IMR-90 (cell line): Measurements from ENCODE around the gene IGF2BP1. TPM values are rescaled to one million over a fixed set of nuclear protein-coding genes. Genes with fewer than 3 reads are reported as not detected.

ENCODE experiments used
- ATAC-seq: fragments of 200-7000 bp; cut with Tn5 transposase; 2 replicates; pipeline ENCODE4 v1.9.1; 2020; ENCODE audit warnings: low read depth, mild to moderate bottlenecking, moderate library complexity
- BruUV-seq: library from RNA; stranded (reverse); fragments of 400-500 nt; replicated peaks from 2 replicates; lab custom pipeline; 2021; lab: Mats Ljungman, UMichigan
- CTCF ChIA-PET: fragments of 300-600 bp; formaldehyde crosslinking; extraction: SDS; loops from one replicate; lab custom pipeline; 2021; ENCODE audit warnings: antibody characterized with exemption; lab: Yijun Ruan, JAX
- POLR2A ChIA-PET: fragments of 300-600 bp; sonication (Branson Sonifier 250); formaldehyde crosslinking; loops from one replicate; lab custom pipeline; 2022; ENCODE audit warnings: antibody characterized with exemption; ENCODE audit not compliant: unreplicated experiment; lab: Charles Lee
- DNase-seq: peaks from one replicate; pipeline ENCODE4 v3.0.0; 2013
- H2AFZ ChIP-seq: replicated peaks from 2 replicates; pipeline ENCODE3; 2013; ENCODE audit warnings: low read length, mild to moderate bottlenecking; ENCODE audit not compliant: poor library complexity
- H2AK5ac ChIP-seq: 2 replicates; pipeline ENCODE4 v1.6.1; 2013; ENCODE audit warnings: low read depth, low read length, inconsistent platforms
- H2AK9ac ChIP-seq: replicated peaks from 2 replicates; pipeline ENCODE3; 2013; ENCODE audit warnings: mild to moderate bottlenecking, low read depth, low read length, moderate library complexity; ENCODE audit not compliant: poor library complexity
- H2BK120ac ChIP-seq: 2 replicates; pipeline ENCODE4 v1.6.1; 2013; ENCODE audit warnings: low read depth, low read length, inconsistent platforms
- H2BK15ac ChIP-seq: 3 replicates; pipeline ENCODE4 v1.6.1; 2013; ENCODE audit warnings: low read depth, low read length, inconsistent platforms
- H2BK20ac ChIP-seq: 2 replicates; pipeline ENCODE4 v1.6.1; 2013; ENCODE audit warnings: low read depth, mild to moderate bottlenecking, inconsistent platforms, low read length, moderate library complexity
- H2BK5ac ChIP-seq: 2 replicates; pipeline ENCODE4 v1.6.1; 2013; ENCODE audit warnings: mild to moderate bottlenecking, low read depth, low read length, inconsistent platforms; ENCODE audit not compliant: poor library complexity, severe bottlenecking
- H3K14ac ChIP-seq: replicated peaks from 2 replicates; pipeline ENCODE4 v1.6.1; 2013; ENCODE audit warnings: low read depth, low read length, inconsistent platforms
- H3K18ac ChIP-seq: 2 replicates; pipeline ENCODE4 v1.6.1; 2013; ENCODE audit warnings: low read depth, low read length, control low read depth
- H3K23ac ChIP-seq: 2 replicates; pipeline ENCODE4 v1.6.1; 2013; ENCODE audit warnings: low read depth, low read length, inconsistent platforms
- H3K27ac ChIP-seq: 2 replicates; pipeline ENCODE4 v1.5.1; 2013; ENCODE audit warnings: mild to moderate bottlenecking, control low read depth, low read length; ENCODE audit not compliant: insufficient read depth
- H3K27me3 ChIP-seq: 2 replicates; pipeline ENCODE4 v1.6.1; 2013; ENCODE audit warnings: low read length; ENCODE audit not compliant: control insufficient read depth, insufficient read depth
- H3K36me3 ChIP-seq: 2 replicates; pipeline ENCODE4 v1.6.1; 2013; ENCODE audit warnings: low read length, mixed read lengths; ENCODE audit not compliant: control insufficient read depth, insufficient read depth
- H3K4ac ChIP-seq: 2 replicates; pipeline ENCODE4 v1.6.1; 2013; ENCODE audit warnings: low read depth, low read length, inconsistent platforms
- H3K4me1 ChIP-seq: 2 replicates; pipeline ENCODE4 v1.6.1; 2013; ENCODE audit warnings: low read length, mixed read lengths; ENCODE audit not compliant: control insufficient read depth, insufficient read depth
- H3K4me2 ChIP-seq: 2 replicates; pipeline ENCODE4 v1.6.1; 2013; ENCODE audit warnings: low read depth, mild to moderate bottlenecking, control low read depth, low read length, moderate library complexity
- H3K4me3 ChIP-seq: 2 replicates; pipeline ENCODE4 v1.5.1; 2013; ENCODE audit warnings: low read depth, mild to moderate bottlenecking, control low read depth, low read length, moderate library complexity; ENCODE audit not compliant: insufficient read depth
- H3K56ac ChIP-seq: 2 replicates; pipeline ENCODE4 v1.6.1; 2013; ENCODE audit warnings: low read length, inconsistent platforms; ENCODE audit not compliant: insufficient read depth; ENCODE audit errors: extremely low read depth
- H3K79me1 ChIP-seq, 2 experiments: 2 replicates each; pipeline ENCODE4 v1.6.1; 2013; ENCODE audit warnings: low read length in 2 of 2, inconsistent platforms in 1 of 2, low read depth in 1 of 2
- H3K9ac ChIP-seq: 2 replicates; pipeline ENCODE4 v1.6.1; 2013; ENCODE audit warnings: low read depth, low read length, control low read depth
- H3K9me1 ChIP-seq: 2 replicates; pipeline ENCODE4 v1.6.1; 2013; ENCODE audit warnings: low read length, inconsistent platforms; ENCODE audit not compliant: insufficient read depth
- H3K9me3 ChIP-seq: 2 replicates; pipeline ENCODE4 v1.6.1; 2013; ENCODE audit warnings: low read length; ENCODE audit not compliant: control insufficient read depth, insufficient read depth
- H4K20me1 ChIP-seq: 2 replicates; pipeline ENCODE4 v1.6.1; 2013; ENCODE audit warnings: low read length, inconsistent platforms; ENCODE audit not compliant: insufficient read depth
- H4K5ac ChIP-seq: 2 replicates; pipeline ENCODE4 v1.6.1; 2013; ENCODE audit warnings: mild to moderate bottlenecking, low read depth, low read length, control low read depth
- H4K8ac ChIP-seq, 2 experiments: 2 replicates each; pipeline ENCODE4 v1.6.1; 2013; ENCODE audit warnings: low read depth in 2 of 2, low read length in 2 of 2, control low read depth in 1 of 2, inconsistent platforms in 1 of 2
- H4K91ac ChIP-seq: 2 replicates; pipeline ENCODE4 v1.6.1; 2013; ENCODE audit warnings: low read depth, low read length, inconsistent platforms; ENCODE audit not compliant: insufficient read depth
- BHLHE40 ChIP-seq: fragments of 150-350 bp; IDR thresholded peaks from 2 replicates; pipeline ENCODE4 v1.6.1; 2016; ENCODE audit warnings: mild to moderate bottlenecking, low read depth, low read length
- CEBPB ChIP-seq: IDR thresholded peaks from 2 replicates; pipeline ENCODE4 v1.6.1; 2012; ENCODE audit warnings: low read depth, low read length, improper control_type of control experiment
- CHD1 ChIP-seq: IDR thresholded peaks from 2 replicates; pipeline ENCODE4 v1.6.1; 2012; ENCODE audit warnings: low read depth, low read length, improper control_type of control experiment
- FOS ChIP-seq: fragments of 150-350 bp; IDR thresholded peaks from 2 replicates; pipeline ENCODE4 v1.6.1; 2016; ENCODE audit warnings: low read depth, low read length
- MAFK ChIP-seq: IDR thresholded peaks from 2 replicates; pipeline ENCODE4 v1.6.1; 2012; ENCODE audit warnings: low read depth, low read length, improper control_type of control experiment
- MXI1 ChIP-seq: IDR thresholded peaks from 2 replicates; pipeline ENCODE4 v1.6.1; 2012; ENCODE audit warnings: low read depth, mild to moderate bottlenecking, low read length, moderate library complexity, borderline replicate concordance
- NFE2L2 ChIP-seq: fragments of 150-350 bp; IDR thresholded peaks from 2 replicates; pipeline ENCODE4 v1.6.1; 2016; ENCODE audit warnings: low read depth, mild to moderate bottlenecking, low read length
- POLR2A ChIP-seq: IDR thresholded peaks from 2 replicates; pipeline ENCODE4 v1.6.1; 2012; ENCODE audit warnings: mild to moderate bottlenecking, low read depth, low read length
- RAD21 ChIP-seq: IDR thresholded peaks from 2 replicates; pipeline ENCODE4 v1.6.1; 2012; ENCODE audit warnings: low read length, improper control_type of control experiment
- RCOR1 ChIP-seq: IDR thresholded peaks from 2 replicates; pipeline ENCODE4 v1.6.1; 2012; ENCODE audit warnings: mild to moderate bottlenecking, low read length, improper control_type of control experiment; ENCODE audit not compliant: insufficient replicate concordance
- SMC3 ChIP-seq: fragments of 150-350 bp; IDR thresholded peaks from 2 replicates; pipeline ENCODE4 v1.6.1; 2016; ENCODE audit warnings: low read depth, mild to moderate bottlenecking, antibody characterized with exemption, low read length, moderate library complexity
- WGBS, 2 experiments: methylation state at CpG; one replicate each; pipeline versions ENCODE4 v1.1.5 to v1.1.7; 2013; ENCODE audit warnings: missing lambda C conversion rate in 2 of 2; ENCODE audit not compliant: insufficient read length in 1 of 2; ENCODE audit errors: extremely low coverage in 2 of 2; 5-methylcytosine and 5-hydroxymethylcytosine counted together
- dilution Hi-C: fragments of 300-500 bp; cut with HindIII; formaldehyde crosslinking; loops from one replicate; pipeline ENCODE4 v1.14.3; 2018; ENCODE audit warnings: low sequenced_read_pairs; ENCODE audit not compliant: unreplicated experiment
- in situ Hi-C: fragments of 300-500 bp; cut with MboI; formaldehyde crosslinking; loops from 3 replicates; pipeline ENCODE4 v1.14.3; 2019; ENCODE audit warnings: low sequenced_read_pairs, inconsistent platforms, mixed read lengths
- intact Hi-C: fragments of 100-400 bp; cut with micrococcal nuclease; formaldehyde crosslinking; loops from 2 replicates; pipeline ENCODE4 v1.10.0; 2022
- polyA plus RNA-seq, 3 experiments: library from polyadenylated mRNA; depleted of rRNA; stranded (reverse); fragments of >200 nt; gene quantifications; 2 replicates each; pipeline ENCODE4 v1.2.3, GENCODE V29; 2012; ENCODE audit warnings: low replicate concordance in 1 of 3
- total RNA-seq: library from RNA; depleted of rRNA; stranded (reverse); fragments of >200 nt; gene quantifications from 2 replicates; pipeline ENCODE4 v1.2.3, GENCODE V29; 2012
- TF ChIP-seq, protein P1 (sequence below): conservative IDR thresholded peaks from 2 replicates; pipeline ENCODE4 v1.5.1; 2012; ENCODE audit warnings: mild to moderate bottlenecking, low read depth, low read length, improper control_type of control experiment
- TF ChIP-seq, protein P2 (sequence below): fragments of 150-350 bp; IDR thresholded peaks from 2 replicates; pipeline ENCODE4 v1.6.1; 2017; ENCODE audit warnings: mild to moderate bottlenecking, antibody characterized with exemption, low read length, low read depth

The IGF2BP1 gene
- total and polyA plus RNA-seq, 2 of the 4 experiments (the other 2 are of a cell fraction): 10.2 to 13.1 TPM

DNA sequence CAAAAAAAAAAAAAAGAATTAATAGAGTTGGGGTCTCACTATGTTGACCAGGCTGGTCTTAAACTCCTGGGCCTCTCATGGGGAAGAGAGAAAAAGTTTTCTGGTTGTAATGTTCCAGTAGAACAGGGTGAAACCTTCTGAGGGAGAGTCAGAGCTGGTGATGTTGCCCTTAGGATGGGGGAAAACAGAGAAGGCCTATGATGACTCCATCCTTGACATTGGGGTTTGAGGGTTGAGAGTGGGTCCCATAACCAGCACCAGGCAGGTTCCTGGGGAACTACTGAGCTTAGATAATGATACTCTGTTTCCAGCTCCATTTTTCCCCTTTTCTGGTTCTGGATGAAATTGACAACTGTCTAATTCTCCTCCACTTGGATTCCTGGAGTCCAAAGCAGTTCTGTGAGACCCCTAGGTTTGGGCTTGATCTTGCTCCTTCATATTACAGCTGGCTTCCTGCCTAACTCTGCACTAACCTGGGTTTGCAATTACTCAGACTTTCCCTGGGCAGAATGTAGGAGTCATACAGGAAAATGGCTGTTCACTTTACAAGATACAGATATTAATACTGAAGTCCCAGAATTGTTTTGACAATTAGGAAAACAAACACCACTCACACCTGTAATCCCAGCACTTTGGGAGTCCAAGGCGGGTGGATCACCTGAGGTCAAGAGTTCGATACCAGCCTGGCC is 72.5 kb downstream of the IGF2BP1 start:
- no peaks in the 10 kb centered on the region; a peak in 1 of 4 replicates for H3K79me1 ChIP-seq
- peak overlapping the region; percentile 9; the same call in 1 of the 2 replicates for H4K5ac ChIP-seq
- ChIA-PET CTCF (interaction anchor here (0.5 kb wide), 1 partner anchor 149 kb away, joined by 5 read pairs; no protein-coding TSS in a partner anchor), POLR2A (no interaction called here)
- no peak overlapping the region for H2AFZ ChIP-seq
- no peak overlapping the region for H2BK5ac ChIP-seq
- H2BK15ac ChIP-seq: no peak overlapping the region; the same call in 2 of the 3 replicates
- peak overlapping the region; percentile 36; the same call in 1 of the 2 replicates for H3K4ac ChIP-seq
- dilution Hi-C loops: no loop called here
- H3K4me2 ChIP-seq: no peak overlapping the region
- H2AK5ac ChIP-seq: no peak overlapping the region; the same call in 1 of the 2 replicates
- DNase-seq (peak; percentile 16), ATAC-seq (no peak)
- H3K4me3 ChIP-seq: no peak overlapping the region
- WGBS, 2 experiments: no CpG with 5 or more reads among the region's 2 CpGs
- H3K23ac ChIP-seq: no peak overlapping the region
- H3K9ac ChIP-seq: no peak overlapping the region
- BruUV-seq: no TSS peak
- no peak overlapping the region for H4K91ac ChIP-seq
- TF ChIP-seq POLR2A (no peak), FOS (no peak), CEBPB (no peak), BHLHE40 (no peak), CHD1 (no peak), MAFK (no peak), RCOR1 (no peak), SMC3 (no peak), NFE2L2 (no peak), MXI1 (no peak), RAD21 (no peak)
- TF ChIP-seq, protein P1, sequence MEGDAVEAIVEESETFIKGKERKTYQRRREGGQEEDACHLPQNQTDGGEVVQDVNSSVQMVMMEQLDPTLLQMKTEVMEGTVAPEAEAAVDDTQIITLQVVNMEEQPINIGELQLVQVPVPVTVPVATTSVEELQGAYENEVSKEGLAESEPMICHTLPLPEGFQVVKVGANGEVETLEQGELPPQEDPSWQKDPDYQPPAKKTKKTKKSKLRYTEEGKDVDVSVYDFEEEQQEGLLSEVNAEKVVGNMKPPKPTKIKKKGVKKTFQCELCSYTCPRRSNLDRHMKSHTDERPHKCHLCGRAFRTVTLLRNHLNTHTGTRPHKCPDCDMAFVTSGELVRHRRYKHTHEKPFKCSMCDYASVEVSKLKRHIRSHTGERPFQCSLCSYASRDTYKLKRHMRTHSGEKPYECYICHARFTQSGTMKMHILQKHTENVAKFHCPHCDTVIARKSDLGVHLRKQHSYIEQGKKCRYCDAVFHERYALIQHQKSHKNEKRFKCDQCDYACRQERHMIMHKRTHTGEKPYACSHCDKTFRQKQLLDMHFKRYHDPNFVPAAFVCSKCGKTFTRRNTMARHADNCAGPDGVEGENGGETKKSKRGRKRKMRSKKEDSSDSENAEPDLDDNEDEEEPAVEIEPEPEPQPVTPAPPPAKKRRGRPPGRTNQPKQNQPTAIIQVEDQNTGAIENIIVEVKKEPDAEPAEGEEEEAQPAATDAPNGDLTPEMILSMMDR: no peak
- TF ChIP-seq, protein P2, sequence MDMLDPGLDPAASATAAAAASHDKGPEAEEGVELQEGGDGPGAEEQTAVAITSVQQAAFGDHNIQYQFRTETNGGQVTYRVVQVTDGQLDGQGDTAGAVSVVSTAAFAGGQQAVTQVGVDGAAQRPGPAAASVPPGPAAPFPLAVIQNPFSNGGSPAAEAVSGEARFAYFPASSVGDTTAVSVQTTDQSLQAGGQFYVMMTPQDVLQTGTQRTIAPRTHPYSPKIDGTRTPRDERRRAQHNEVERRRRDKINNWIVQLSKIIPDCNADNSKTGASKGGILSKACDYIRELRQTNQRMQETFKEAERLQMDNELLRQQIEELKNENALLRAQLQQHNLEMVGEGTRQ: no peak
- H3K27me3 ChIP-seq: no peaks in the 10 kb centered on the region
- in situ Hi-C loops: no loop called here
- H2BK120ac ChIP-seq: no peak overlapping the region
- H2AK9ac ChIP-seq: no peak overlapping the region
- H4K20me1 ChIP-seq: no peaks in the 10 kb centered on the region
- H3K4me1 ChIP-seq: peaks cover 2% of the 10 kb centered on the region
- H3K36me3 ChIP-seq: no peaks in the 10 kb centered on the region
- H3K9me3 ChIP-seq: no peaks in the 10 kb centered on the region
- H3K56ac ChIP-seq: no peak overlapping the region
- H3K9me1 ChIP-seq: peaks cover 4% of the 10 kb centered on the region
- 0 out of 2 replicates have a peak overlapping the region, but pooled peaks have one; percentile 58 for H3K14ac ChIP-seq
- H3K27ac ChIP-seq: no peak overlapping the region
- intact Hi-C loops: loop anchor here (10.0 kb wide), 1 partner anchor 115 kb away; no protein-coding TSS in a partner anchor
- H2BK20ac ChIP-seq: peak overlapping the region; percentile 41
- peak overlapping the region; percentile 27; the same call in 1 of the 2 replicates for H3K18ac ChIP-seq
- no peak overlapping the region for H4K8ac ChIP-seq
